ENCODE measurements around the gene ZNF316. TPM values are rescaled to one million over a fixed set of nuclear protein-coding genes. Genes with fewer than 3 reads are reported as not detected.

ZNF316 gene
- total RNA-seq, 2 experiments from 2014 or later: 17.2 to 19.0 TPM

- Mint-ChIP-seq H3K36me3 (peaks cover 35% of the 10 kb centered on the region), H3K4me3 (peak overlapping the region; percentile 88), H3K27me3 (no peaks in the 10 kb centered on the region), H3K4me1 (peaks cover 29% of the 10 kb centered on the region), H3K9me3 (peaks cover 2% of the 10 kb centered on the region), H3K27ac (peak overlapping the region; percentile 91)
- DNase-seq: peak; percentile 82
Measured at GRCh38 chr7:6637544-6638229, 569 bp downstream of the ZNF316 start.

- peak overlapping the region; percentile 88 for H3K4me3 Mint-ChIP-seq
- peak overlapping the region; percentile 59 for H3K27ac Mint-ChIP-seq
- H3K4me1 Mint-ChIP-seq: peaks cover 29% of the 10 kb centered on the region
- H3K27me3 Mint-ChIP-seq: no peaks in the 10 kb centered on the region
- peaks cover 35% of the 10 kb centered on the region for H3K36me3 Mint-ChIP-seq
- no peak for DNase-seq
- H3K9me3 Mint-ChIP-seq: peaks cover 2% of the 10 kb centered on the region
Measured at GRCh38 chr7:6639032-6639431, 1.9 kb downstream of the ZNF316 start.

GRCh38 chr7:6639627-6640026 lies 2.5 kb downstream of the ZNF316 start:
- Mint-ChIP-seq H3K27me3 (no peaks in the 10 kb centered on the region), H3K4me3 (no peak overlapping the region), H3K27ac (peak overlapping the region; percentile 81), H3K9me3 (peaks cover 2% of the 10 kb centered on the region), H3K4me1 (peaks cover 29% of the 10 kb centered on the region), H3K36me3 (peaks cover 35% of the 10 kb centered on the region)
- no peak for DNase-seq

- Mint-ChIP-seq H3K4me3 (no peak overlapping the region), H3K27me3 (no peaks in the 10 kb centered on the region), H3K27ac (peak overlapping the region; percentile 81), H3K36me3 (peaks cover 39% of the 10 kb centered on the region), H3K9me3 (peaks cover 2% of the 10 kb centered on the region), H3K4me1 (peaks cover 26% of the 10 kb centered on the region)
- peak; percentile 47 for DNase-seq
Measured at GRCh38 chr7:6640246-6640721, 3.2 kb downstream of the ZNF316 start.

- Mint-ChIP-seq H3K36me3 (peaks cover 40% of the 10 kb centered on the region), H3K9me3 (peaks cover 2% of the 10 kb centered on the region), H3K27ac (no peak overlapping the region), H3K4me3 (no peak overlapping the region), H3K4me1 (peaks cover 25% of the 10 kb centered on the region), H3K27me3 (no peaks in the 10 kb centered on the region)
- DNase-seq: no peak
Measured at GRCh38 chr7:6641305-6642035, 4.4 kb downstream of the ZNF316 start.

GRCh38 chr7:6642239-6642839 lies 5.2 kb downstream of the ZNF316 start:
- Mint-ChIP-seq H3K4me3 (no peak overlapping the region), H3K27me3 (no peaks in the 10 kb centered on the region), H3K9me3 (peaks cover 2% of the 10 kb centered on the region), H3K27ac (no peak overlapping the region), H3K36me3 (peaks cover 42% of the 10 kb centered on the region), H3K4me1 (peaks cover 25% of the 10 kb centered on the region)
- DNase-seq: no peak

GRCh38 chr7:6642861-6643640 lies 5.9 kb downstream of the ZNF316 start:
- no peak overlapping the region for H3K4me3 Mint-ChIP-seq
- no peaks in the 10 kb centered on the region for H3K27me3 Mint-ChIP-seq
- no peak overlapping the region for H3K27ac Mint-ChIP-seq
- DNase-seq: no peak
- H3K36me3 Mint-ChIP-seq: peaks cover 45% of the 10 kb centered on the region
- H3K4me1 Mint-ChIP-seq: peaks cover 22% of the 10 kb centered on the region
- H3K9me3 Mint-ChIP-seq: peaks cover 2% of the 10 kb centered on the region

GRCh38 chr7:6643915-6644625 lies 7.0 kb downstream of the ZNF316 start:
- H3K4me1 Mint-ChIP-seq: peaks cover 12% of the 10 kb centered on the region
- no peak overlapping the region for H3K27ac Mint-ChIP-seq
- no peak for DNase-seq
- H3K36me3 Mint-ChIP-seq: peaks cover 46% of the 10 kb centered on the region
- peaks cover 2% of the 10 kb centered on the region for H3K9me3 Mint-ChIP-seq
- H3K4me3 Mint-ChIP-seq: no peak overlapping the region
- no peaks in the 10 kb centered on the region for H3K27me3 Mint-ChIP-seq

GRCh38 chr7:6644728-6645127 lies 7.6 kb downstream of the ZNF316 start:
- Mint-ChIP-seq H3K27me3 (no peaks in the 10 kb centered on the region), H3K27ac (no peak overlapping the region), H3K36me3 (peaks cover 46% of the 10 kb centered on the region), H3K4me3 (no peak overlapping the region), H3K9me3 (peaks cover 2% of the 10 kb centered on the region), H3K4me1 (peaks cover 6% of the 10 kb centered on the region)
- no peak for DNase-seq

- no peak for DNase-seq
- Mint-ChIP-seq H3K4me3 (no peak overlapping the region), H3K36me3 (peaks cover 50% of the 10 kb centered on the region), H3K27ac (no peak overlapping the region), H3K9me3 (peaks cover 4% of the 10 kb centered on the region), H3K4me1 (no peaks in the 10 kb centered on the region), H3K27me3 (no peaks in the 10 kb centered on the region)
Measured at GRCh38 chr7:6646465-6646864, 9.3 kb downstream of the ZNF316 start.

GRCh38 chr7:6647080-6647479 lies 10.0 kb downstream of the ZNF316 start:
- peaks cover 4% of the 10 kb centered on the region for H3K9me3 Mint-ChIP-seq
- H3K36me3 Mint-ChIP-seq: peaks cover 56% of the 10 kb centered on the region
- DNase-seq: no peak
- H3K4me3 Mint-ChIP-seq: no peak overlapping the region
- no peak overlapping the region for H3K27ac Mint-ChIP-seq
- no peaks in the 10 kb centered on the region for H3K27me3 Mint-ChIP-seq
- no peaks in the 10 kb centered on the region for H3K4me1 Mint-ChIP-seq

- Mint-ChIP-seq H3K4me1 (no peaks in the 10 kb centered on the region), H3K27ac (no peak overlapping the region), H3K9me3 (peaks cover 4% of the 10 kb centered on the region), H3K27me3 (no peaks in the 10 kb centered on the region), H3K4me3 (no peak overlapping the region), H3K36me3 (peaks cover 53% of the 10 kb centered on the region)
- no peak for DNase-seq
Measured at GRCh38 chr7:6647541-6647940, 10.4 kb downstream of the ZNF316 start.

GRCh38 chr7:6648066-6648814 lies 11.1 kb downstream of the ZNF316 start:
- Mint-ChIP-seq H3K9me3 (peaks cover 4% of the 10 kb centered on the region), H3K27me3 (no peaks in the 10 kb centered on the region), H3K27ac (no peak overlapping the region), H3K36me3 (peaks cover 52% of the 10 kb centered on the region), H3K4me3 (no peak overlapping the region), H3K4me1 (no peaks in the 10 kb centered on the region)
- no peak for DNase-seq

- no peaks in the 10 kb centered on the region for H3K27me3 Mint-ChIP-seq
- H3K27ac Mint-ChIP-seq: no peak overlapping the region
- no peak for DNase-seq
- H3K4me3 Mint-ChIP-seq: no peak overlapping the region
- H3K36me3 Mint-ChIP-seq: peaks cover 52% of the 10 kb centered on the region
- H3K4me1 Mint-ChIP-seq: no peaks in the 10 kb centered on the region
- H3K9me3 Mint-ChIP-seq: peaks cover 4% of the 10 kb centered on the region
Measured at GRCh38 chr7:6648815-6649104, 11.6 kb downstream of the ZNF316 start.
